Fibroblast of skin of abdomen (primary cell): ENCODE data around the gene TMEM165.

Experiments used
- DNase-seq: peaks from one replicate; pipeline ENCODE4 v3.0.0-alpha.2; 2013

The TMEM165 gene

GRCh38 chr4:55367084-55367722 is 28.6 kb upstream of the TMEM165 start:
- DNase-seq, result no peak

GRCh38 chr4:55369968-55370367 is 25.8 kb upstream of the TMEM165 start:
- no peak for DNase-seq

- no peak for DNase-seq
These were observed 23.5 kb upstream of the TMEM165 start for GRCh38 chr4:55372259-55372658.

GRCh38 chr4:55373461-55373860 is 22.3 kb upstream of the TMEM165 start:
- DNase-seq, result no peak

GRCh38 chr4:55376698-55377097 is 19.1 kb upstream of the TMEM165 start:
- no peak for DNase-seq

GRCh38 chr4:55378617-55379467 is 16.9 kb upstream of the TMEM165 start:
- DNase-seq, result peak; percentile 50

GRCh38 chr4:55380576-55380975 is 15.2 kb upstream of the TMEM165 start:
- no peak for DNase-seq

- no peak for DNase-seq
These were observed 14.3 kb upstream of the TMEM165 start for GRCh38 chr4:55381502-55381901.

- DNase-seq, result no peak
These were observed 13.2 kb upstream of the TMEM165 start for GRCh38 chr4:55382488-55383003.

GRCh38 chr4:55385201-55385649 is 10.5 kb upstream of the TMEM165 start:
- DNase-seq, result no peak

- no peak for DNase-seq
These were observed 9.7 kb upstream of the TMEM165 start for GRCh38 chr4:55386073-55386472.

- no peak for DNase-seq
These were observed 8.9 kb upstream of the TMEM165 start for GRCh38 chr4:55386840-55387239.

- DNase-seq, result no peak
These were observed 2.1 kb upstream of the TMEM165 start for GRCh38 chr4:55393461-55394320.

GRCh38 chr4:55395218-55395528 is 584 bp upstream of the TMEM165 start:
- no peak for DNase-seq

GRCh38 chr4:55396308-55397125 is 760 bp downstream of the TMEM165 start:
- peak; percentile 47 for DNase-seq

- DNase-seq, result peak; percentile 33
These were observed 1.3 kb downstream of the TMEM165 start for GRCh38 chr4:55397126-55397436.

- DNase-seq, result peak; percentile 53
These were observed 2.0 kb downstream of the TMEM165 start for GRCh38 chr4:55397520-55398321.

- DNase-seq, result peak; percentile 32
These were observed 2.7 kb downstream of the TMEM165 start for GRCh38 chr4:55398461-55398860.

GRCh38 chr4:55398966-55399365 is 3.2 kb downstream of the TMEM165 start:
- no peak for DNase-seq

GRCh38 chr4:55399581-55399980 is 3.8 kb downstream of the TMEM165 start:
- no peak for DNase-seq

- DNase-seq, result no peak
These were observed 9.3 kb downstream of the TMEM165 start for GRCh38 chr4:55405073-55405472.
